Thyroid gland (tissue), 4 donors: ENCODE results near the gene MEP1A. TPM values are rescaled to one million over a fixed set of nuclear protein-coding genes. Genes with fewer than 3 reads are reported as not detected.
"Not testable (repeated sequence)": the region's sequence is repeated elsewhere in the genome, so short reads cannot be mapped to it uniquely, and the experiment has no call there.

Experiments used
- DNase-seq, 2 donors: peaks; one replicate each; pipeline ENCODE4 v3.0.0-alpha.2; 2019
- H3K27ac ChIP-seq, 3 donors: fragments of 200-600 bp; sonication (generic); 1 replicate in 2 of 3; 2 replicates in 1 of 3; pipeline ENCODE4 v1.5.1; 2016 to 2019; ENCODE audit warnings: mild to moderate bottlenecking in 1 of 3, moderate library complexity in 1 of 3
- H3K27me3 ChIP-seq: fragments of 200-600 bp; sonication (generic); one replicate; pipeline ENCODE4 v1.5.1; 2019
- H3K36me3 ChIP-seq, 2 donors: fragments of 200-600 bp; sonication (generic); one replicate each; pipeline ENCODE4 v1.5.1; 2016 to 2019
- H3K4me1 ChIP-seq, 2 donors: fragments of 200-600 bp; sonication (generic); one replicate each; pipeline ENCODE4 v1.5.1; 2017 to 2019
- H3K4me3 ChIP-seq, 3 donors: fragments of 200-600 bp; sonication (generic); replicated peaks in 1 of 3; 1 replicate in 2 of 3; 2 replicates in 1 of 3; pipeline ENCODE4 v1.5.1; 2016; ENCODE audit warnings: mild to moderate bottlenecking in 1 of 3
- H3K9me3 ChIP-seq: fragments of 200-600 bp; sonication (generic); one replicate; pipeline ENCODE4 v1.5.1; 2017
- POLR2A ChIP-seq, 2 donors: fragments of 450-650 bp; IDR thresholded peaks; one replicate each; pipeline ENCODE4 v1.6.1; 2017; ENCODE audit warnings: antibody characterized with exemption in 2 of 2, mild to moderate bottlenecking in 2 of 2, moderate library complexity in 1 of 2
- WGBS, 2 donors: methylation state at CpG; one replicate each; pipeline ENCODE4 v1.1.5; 2017; 5-methylcytosine and 5-hydroxymethylcytosine counted together
- intact Hi-C: fragments of 100-400 bp; cut with DNase I; formaldehyde crosslinking; loops from one replicate; pipeline ENCODE4 v1.15.1; 2023
- total RNA-seq, 4 donors: library from RNA; depleted of rRNA; stranded (reverse); fragments of >200 nt; gene quantifications; one replicate each; pipeline ENCODE4 v1.2.3, GENCODE V29; 2016
- TF ChIP-seq, protein P1 (sequence below), 6 experiments: fragments of 200-600 bp in 3 of 6; fragments of 450-650 bp in 3 of 6; sonication (generic) in 3 of 6; IDR thresholded peaks; one replicate each; pipeline ENCODE4 v1.5.1; 2016 to 2019; ENCODE audit warnings: antibody characterized with exemption in 6 of 6, mild to moderate bottlenecking in 2 of 6, inconsistent platforms in 1 of 6, moderate library complexity in 1 of 6

MEP1A gene
- total RNA-seq, 4 donors from 2014 or later = not detected

DNA sequence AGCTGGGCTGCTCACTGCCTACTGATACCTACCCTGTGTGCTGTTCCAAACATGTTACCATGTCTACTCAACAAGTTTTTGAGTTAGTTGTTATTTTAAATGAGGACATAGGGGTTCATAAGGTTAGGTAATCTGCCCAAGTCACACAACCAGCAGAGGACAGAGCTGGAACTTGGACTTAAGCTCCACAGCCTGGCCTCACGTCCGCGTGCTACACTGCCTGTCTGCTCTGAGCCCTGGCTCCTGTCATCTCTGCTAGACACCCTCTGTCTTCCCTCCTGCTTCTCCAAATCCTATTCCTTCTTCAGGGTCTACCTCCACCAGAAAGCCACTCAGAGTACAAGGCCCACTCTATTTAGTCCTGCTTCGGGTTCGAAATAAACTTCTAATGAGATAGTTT is 28.2 kb upstream of the MEP1A start:
- TF ChIP-seq, protein P1, sequence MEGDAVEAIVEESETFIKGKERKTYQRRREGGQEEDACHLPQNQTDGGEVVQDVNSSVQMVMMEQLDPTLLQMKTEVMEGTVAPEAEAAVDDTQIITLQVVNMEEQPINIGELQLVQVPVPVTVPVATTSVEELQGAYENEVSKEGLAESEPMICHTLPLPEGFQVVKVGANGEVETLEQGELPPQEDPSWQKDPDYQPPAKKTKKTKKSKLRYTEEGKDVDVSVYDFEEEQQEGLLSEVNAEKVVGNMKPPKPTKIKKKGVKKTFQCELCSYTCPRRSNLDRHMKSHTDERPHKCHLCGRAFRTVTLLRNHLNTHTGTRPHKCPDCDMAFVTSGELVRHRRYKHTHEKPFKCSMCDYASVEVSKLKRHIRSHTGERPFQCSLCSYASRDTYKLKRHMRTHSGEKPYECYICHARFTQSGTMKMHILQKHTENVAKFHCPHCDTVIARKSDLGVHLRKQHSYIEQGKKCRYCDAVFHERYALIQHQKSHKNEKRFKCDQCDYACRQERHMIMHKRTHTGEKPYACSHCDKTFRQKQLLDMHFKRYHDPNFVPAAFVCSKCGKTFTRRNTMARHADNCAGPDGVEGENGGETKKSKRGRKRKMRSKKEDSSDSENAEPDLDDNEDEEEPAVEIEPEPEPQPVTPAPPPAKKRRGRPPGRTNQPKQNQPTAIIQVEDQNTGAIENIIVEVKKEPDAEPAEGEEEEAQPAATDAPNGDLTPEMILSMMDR (IDR thresholded peaks at IDR 0.05) = no peak
- no peak for TF ChIP-seq POLR2A (IDR thresholded peaks at IDR 0.05)
- DNase-seq = no peak
- intact Hi-C loops = no loop called here
- Histone ChIP-seq H3K27ac (no peak overlapping the region), H3K27me3 (no peaks in the 10 kb centered on the region), H3K36me3 (no peaks in the 10 kb centered on the region), H3K9me3 (no peaks in the 10 kb centered on the region), H3K4me1 (no peaks in the 10 kb centered on the region), H3K4me3 (no peak overlapping the region)
- WGBS, 2 donors = 91 to 95% methylated on average over 5 of the region's 5 CpGs

GRCh38 chr6:46772016-46772415 is 21.2 kb upstream of the MEP1A start:
- H3K36me3 ChIP-seq = no peaks in the 10 kb centered on the region
- 91 to 92% methylated on average over 1 of the region's 1 CpG for WGBS, 2 donors
- TF ChIP-seq, protein P1 (IDR thresholded peaks at IDR 0.05) = no peak
- TF ChIP-seq POLR2A (IDR thresholded peaks at IDR 0.05) = no peak
- peaks cover 11 to 12% of the 10 kb centered on the region in 2 donors for H3K4me1 ChIP-seq
- no peaks in the 10 kb centered on the region for H3K9me3 ChIP-seq
- intact Hi-C loops = no loop called here
- no peak overlapping the region for H3K4me3 ChIP-seq
- H3K27me3 ChIP-seq = no peaks in the 10 kb centered on the region
- no peak for DNase-seq
- no peak overlapping the region for H3K27ac ChIP-seq

- Histone ChIP-seq H3K36me3 (no peaks in the 10 kb centered on the region), H3K9me3 (no peaks in the 10 kb centered on the region), H3K27me3 (no peaks in the 10 kb centered on the region), H3K4me3 (no peak overlapping the region), H3K4me1 (peaks cover 11 to 12% of the 10 kb centered on the region in 2 donors), H3K27ac (no peak overlapping the region)
- DNase-seq = no peak
- 72 to 76% methylated on average over 2 of the region's 2 CpGs for WGBS, 2 donors
- intact Hi-C loops = no loop called here
- TF ChIP-seq, protein P1 (IDR thresholded peaks at IDR 0.05) = no peak
- TF ChIP-seq POLR2A (IDR thresholded peaks at IDR 0.05) = no peak
Observed at GRCh38 chr6:46772762-46773161, 20.4 kb upstream of the MEP1A start.

- TF ChIP-seq, protein P1 (IDR thresholded peaks at IDR 0.05) = no peak
- no peak for TF ChIP-seq POLR2A (IDR thresholded peaks at IDR 0.05)
- intact Hi-C loops = no loop called here
Observed at GRCh38 chr6:46773201-46773855, 19.9 kb upstream of the MEP1A start.

GRCh38 chr6:46774736-46775135 is 18.5 kb upstream of the MEP1A start:
- 92% methylated on average over 17 of the region's 24 CpGs; no CpG with 5 or more reads in 1 of the 2 donors for WGBS, 2 donors
- DNase-seq, H3K9me3 ChIP-seq, H3K36me3 ChIP-seq, H3K27ac ChIP-seq, H3K4me3 ChIP-seq, H3K27me3 ChIP-seq, intact Hi-C loops: not testable (repeated sequence)
- peaks cover 11 to 12% of the 10 kb centered on the region in 2 donors for H3K4me1 ChIP-seq

More at GRCh38 chr6:46773201-46773855, 19.9 kb upstream of the MEP1A start:
- Histone ChIP-seq H3K36me3 (no peaks in the 10 kb centered on the region), H3K27me3 (no peaks in the 10 kb centered on the region), H3K4me1 (peaks cover 11 to 12% of the 10 kb centered on the region in 2 donors), H3K27ac (no peak overlapping the region), H3K9me3 (no peaks in the 10 kb centered on the region), H3K4me3 (no peak overlapping the region)
- DNase-seq = no peak
- 82 to 91% methylated on average over 1 of the region's 1 CpG for WGBS, 2 donors
